Peyer's patch (tissue), 4 donors: ENCODE results near the gene CNNM2.

Experiments
- CTCF ChIP-seq, 6 experiments: fragments of 450-650 bp in 4 of 6; fragments of 200-600 bp in 2 of 6; sonication (generic) in 1 of 6; IDR thresholded peaks; one replicate each; pipeline ENCODE4 v1.5.1; 2017 to 2019; ENCODE audit warnings: antibody characterized with exemption in 6 of 6, mild to moderate bottlenecking in 3 of 6, moderate library complexity in 1 of 6
- POLR2A ChIP-seq, 2 donors: fragments of 450-650 bp; IDR thresholded peaks; one replicate each; pipeline ENCODE4 v1.5.1; 2017; ENCODE audit warnings: antibody characterized with exemption in 2 of 2, mild to moderate bottlenecking in 2 of 2, moderate library complexity in 2 of 2

GRCh38 chr10:103077020-103077419, 158.9 kb downstream of the CNNM2 start:
- no peak for TF ChIP-seq POLR2A (IDR thresholded peaks at IDR 0.05)
- no peak for TF ChIP-seq CTCF (IDR thresholded peaks at IDR 0.05)
